Hepatocyte (in vitro differentiated cells): ENCODE results near the gene SLC26A3.

ENCODE experiments used
- EZH2 ChIP-seq: fragments of 200-600 bp; sonication (generic); IDR thresholded peaks from 2 replicates; pipeline ENCODE4 v1.6.1; 2016; ENCODE audit warnings: antibody characterized with exemption, mild to moderate bottlenecking, borderline replicate concordance
- TF ChIP-seq, protein P1 (sequence below): fragments of 200-600 bp; sonication (generic); IDR thresholded peaks from 2 replicates; pipeline ENCODE4 v1.5.1; 2016; ENCODE audit warnings: antibody characterized with exemption, mild to moderate bottlenecking; ENCODE audit not compliant: poor library complexity

DNA sequence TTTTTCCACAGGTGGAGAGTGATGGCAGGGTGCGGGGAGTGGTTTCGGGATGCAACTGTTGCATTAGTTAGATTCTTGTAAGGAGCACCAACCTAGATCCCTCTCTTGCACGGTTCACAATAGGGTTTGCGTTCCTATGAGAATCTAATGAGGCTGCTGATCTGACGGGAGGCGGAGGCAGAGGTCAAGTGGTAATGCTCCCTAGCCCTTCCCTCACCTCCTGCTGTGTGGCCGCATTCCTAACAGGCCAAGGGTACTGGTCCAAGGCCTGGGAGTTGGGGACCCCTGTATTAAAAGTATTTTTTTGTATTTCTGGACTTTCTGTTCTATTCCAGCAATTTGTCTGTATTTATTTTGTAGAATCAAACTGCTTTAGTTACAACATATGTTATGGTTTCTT, 51.9 kb downstream of the SLC26A3 start:
- TF ChIP-seq, protein P1, sequence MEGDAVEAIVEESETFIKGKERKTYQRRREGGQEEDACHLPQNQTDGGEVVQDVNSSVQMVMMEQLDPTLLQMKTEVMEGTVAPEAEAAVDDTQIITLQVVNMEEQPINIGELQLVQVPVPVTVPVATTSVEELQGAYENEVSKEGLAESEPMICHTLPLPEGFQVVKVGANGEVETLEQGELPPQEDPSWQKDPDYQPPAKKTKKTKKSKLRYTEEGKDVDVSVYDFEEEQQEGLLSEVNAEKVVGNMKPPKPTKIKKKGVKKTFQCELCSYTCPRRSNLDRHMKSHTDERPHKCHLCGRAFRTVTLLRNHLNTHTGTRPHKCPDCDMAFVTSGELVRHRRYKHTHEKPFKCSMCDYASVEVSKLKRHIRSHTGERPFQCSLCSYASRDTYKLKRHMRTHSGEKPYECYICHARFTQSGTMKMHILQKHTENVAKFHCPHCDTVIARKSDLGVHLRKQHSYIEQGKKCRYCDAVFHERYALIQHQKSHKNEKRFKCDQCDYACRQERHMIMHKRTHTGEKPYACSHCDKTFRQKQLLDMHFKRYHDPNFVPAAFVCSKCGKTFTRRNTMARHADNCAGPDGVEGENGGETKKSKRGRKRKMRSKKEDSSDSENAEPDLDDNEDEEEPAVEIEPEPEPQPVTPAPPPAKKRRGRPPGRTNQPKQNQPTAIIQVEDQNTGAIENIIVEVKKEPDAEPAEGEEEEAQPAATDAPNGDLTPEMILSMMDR, result no peak
- TF ChIP-seq EZH2, result no peak
